K562 (cell line): ENCODE measurements around the gene OR1J1. TPM values are rescaled to one million over a fixed set of nuclear protein-coding genes. Genes with fewer than 3 reads are reported as not detected.

ENCODE experiments used
- ATAC-seq: fragments of 200-7000 bp; cut with Tn5 transposase; 3 replicates; pipeline ENCODE4 v1.9.1; 2020; ENCODE audit warnings: moderate library complexity
- BruUV-seq: library from RNA; stranded (reverse); fragments of 400-500 nt; replicated peaks from 2 replicates; lab custom pipeline; 2021; lab: Mats Ljungman, UMichigan
- CTCF ChIA-PET: fragments of 300-600 bp; formaldehyde crosslinking; extraction: SDS; loops from one replicate; lab custom pipeline; 2021; ENCODE audit warnings: low intra/inter-chr PET ratio; lab: Yijun Ruan, JAX
- POLR2A ChIA-PET: fragments of 300-600, 350-650 bp; sonication (Branson Sonifier 250); formaldehyde crosslinking; extraction: SDS; loops from one replicate; lab custom pipeline; 2021; ENCODE audit warnings: antibody characterized with exemption, inconsistent platforms; lab: Yijun Ruan, JAX
- DNase-seq, 4 experiments: peaks; one replicate each; pipeline versions ENCODE4 v3.0.0 to v3.0.0-alpha.2; 2011 to 2018; ENCODE audit warnings: low spot score in 3 of 4, mixed read lengths in 3 of 4; ENCODE audit errors: extremely low read depth in 1 of 4
- FAIRE-seq: peaks from 2 replicates; lab custom pipeline; 2011; peaks lifted over from hg19 to GRCh38; lab: Jason Lieb, UNC
- H2AFZ ChIP-seq: 2 replicates; pipeline ENCODE4 v1.6.0; 2011; ENCODE audit warnings: low read depth, low read length, control low read depth, inconsistent platforms
- H3K27ac ChIP-seq: fragments of 200-600 bp; 3 replicates; pipeline ENCODE4 v1.8.0; 2011; ENCODE audit warnings: low read depth, mild to moderate bottlenecking, control low read depth, inconsistent platforms, low read length, moderate library complexity, mixed read lengths; ENCODE audit errors: extremely low read depth
- H3K27me3 ChIP-seq, 2 experiments: fragments of 300-600 bp in 1 of 2; 2 replicates in 1 of 2; 3 replicates in 1 of 2; pipeline versions ENCODE4 v1.6.0 to v1.8.0; 2011; ENCODE audit warnings: inconsistent platforms in 2 of 2, low read length in 2 of 2, mild to moderate bottlenecking in 1 of 2, mixed read lengths in 1 of 2, moderate library complexity in 1 of 2; ENCODE audit not compliant: control insufficient read depth in 2 of 2, insufficient read depth in 2 of 2
- H3K36me3 ChIP-seq: fragments of 300-600 bp; 3 replicates; pipeline ENCODE4 v1.8.0; 2011; ENCODE audit warnings: mild to moderate bottlenecking, low read length, inconsistent platforms; ENCODE audit not compliant: control insufficient read depth, insufficient read depth
- H3K4me1 ChIP-seq, 2 experiments: fragments of 200-600 bp in 1 of 2; replicated peaks in 1 of 2; 2 replicates in 1 of 2; 3 replicates in 1 of 2; pipeline versions ENCODE4 v1.5.1 to v1.8.0; 2011; ENCODE audit warnings: inconsistent platforms in 2 of 2, low read length in 2 of 2, mild to moderate bottlenecking in 1 of 2, mixed read lengths in 1 of 2, moderate library complexity in 1 of 2; ENCODE audit not compliant: control insufficient read depth in 2 of 2, insufficient read depth in 2 of 2
- H3K4me2 ChIP-seq: 2 replicates; pipeline ENCODE4 v1.6.1; 2011; ENCODE audit warnings: low read length, control low read depth, inconsistent platforms, mixed read lengths; ENCODE audit not compliant: insufficient read depth
- H3K4me3 ChIP-seq: fragments of 200-600 bp; sonication (generic), shearing (Covaris generic); 2 replicates; pipeline ENCODE4 v1.5.1; 2016; ENCODE audit warnings: control low read depth, inconsistent platforms
- H3K79me2 ChIP-seq: fragments of 200-600 bp; 3 replicates; pipeline ENCODE4 v1.8.0; 2011; ENCODE audit warnings: low read length, inconsistent platforms; ENCODE audit not compliant: control insufficient read depth, insufficient read depth
- H3K9ac ChIP-seq, 2 experiments: 2 replicates each; pipeline versions ENCODE4 v1.6.0 to v1.6.1; 2011; ENCODE audit warnings: low read depth in 2 of 2, low read length in 2 of 2, control low read depth in 1 of 2, inconsistent platforms in 1 of 2, mild to moderate bottlenecking in 1 of 2, mixed read lengths in 1 of 2; ENCODE audit not compliant: insufficient read depth in 1 of 2
- H3K9me1 ChIP-seq: one replicate; pipeline ENCODE4 v1.6.0; 2011; ENCODE audit warnings: inconsistent platforms, mild to moderate bottlenecking, low read length, moderate library complexity; ENCODE audit not compliant: control insufficient read depth, insufficient read depth
- H3K9me3 ChIP-seq: replicated peaks from 2 replicates; pipeline ENCODE4 v1.5.1; 2011; ENCODE audit warnings: low read depth, low read length, inconsistent platforms; ENCODE audit not compliant: control insufficient read depth, insufficient read depth
- H4K20me1 ChIP-seq: replicated peaks from 2 replicates; pipeline ENCODE4 v1.6.1; 2011; ENCODE audit warnings: low read length, inconsistent platforms, mixed read lengths; ENCODE audit not compliant: control insufficient read depth, insufficient read depth
- CCNT2 ChIP-seq: IDR thresholded peaks from 2 replicates; pipeline ENCODE4 v1.6.1; 2011; ENCODE audit warnings: borderline replicate concordance, low read depth, mild to moderate bottlenecking, moderate library complexity, mixed read lengths, low read length; ENCODE audit not compliant: insufficient read length; ENCODE audit errors: extremely low read depth
- E2F8 ChIP-seq: fragments of 450-650 bp; IDR thresholded peaks from 2 replicates; pipeline ENCODE4 v1.7.1; 2018; ENCODE audit warnings: mild to moderate bottlenecking, low read depth; ENCODE audit not compliant: partially characterized antibody
- ETV1 ChIP-seq: fragments of 450-650 bp; conservative IDR thresholded peaks from 2 replicates; pipeline ENCODE4 v1.6.1; 2016; ENCODE audit warnings: missing genetic modification characterization, control low read depth, low read depth, missing compliant biosample characterization
- FUS ChIP-seq: fragments of 200-400 bp; formaldehyde crosslinking; optimal IDR thresholded peaks from 2 replicates; pipeline ENCODE3; 2017; ENCODE audit warnings: low read depth, low read length
- ID3 ChIP-seq, 2 experiments: fragments of 250-450 bp in 1 of 2; fragments of 450-650 bp in 1 of 2; sonication (Bioruptor Pico) in 1 of 2; IDR thresholded peaks; 2 replicates each; pipeline versions ENCODE4 v1.6.1 to v1.8.0; 2016 to 2021; ENCODE audit warnings: mild to moderate bottlenecking in 2 of 2, moderate library complexity in 2 of 2, missing compliant biosample characterization in 1 of 2, missing genetic modification characterization in 1 of 2
- SMAD2 ChIP-seq: fragments of 150-350 bp; IDR thresholded peaks from 2 replicates; pipeline ENCODE4 v1.6.1; 2014; ENCODE audit warnings: low read depth, mild to moderate bottlenecking, low read length
- TAL1 ChIP-seq: fragments of 450-650 bp; IDR thresholded peaks from 2 replicates; pipeline ENCODE4 v1.6.1; 2016; ENCODE audit warnings: mild to moderate bottlenecking
- TSC22D4 ChIP-seq: fragments of 450-650 bp; IDR thresholded peaks from 2 replicates; pipeline ENCODE4 v1.6.1; 2016; ENCODE audit warnings: missing genetic modification characterization, missing biosample characterization, control low read depth
- ZNF224 ChIP-seq: sonication (generic); formaldehyde crosslinking; IDR thresholded peaks from 2 replicates; pipeline ENCODE4 v1.8.0; 2022; ENCODE audit warnings: mild to moderate bottlenecking, missing genetic modification reagents
- WGBS: fragments of 100-300 bp; shearing (Covaris generic); methylation state at CpG from one replicate; pipeline ENCODE4 v1.1.6; 2016; ENCODE audit warnings: low coverage, mixed read lengths; ENCODE audit not compliant: insufficient coverage; ENCODE audit errors: missing lambda C conversion rate; 5-methylcytosine and 5-hydroxymethylcytosine counted together
- in situ Hi-C: fragments of 300-500 bp; cut with MboI; formaldehyde crosslinking; loops from 4 replicates; pipeline ENCODE4 v1.15.0; 2018; ENCODE audit warnings: inconsistent platforms, mixed read lengths
- intact Hi-C: fragments of 100-400 bp; cut with micrococcal nuclease; formaldehyde crosslinking; loops from 2 replicates; pipeline ENCODE4 v1.14.2; 2022
- polyA plus RNA-seq, 8 experiments: library from polyadenylated mRNA; depleted of rRNA in 4 of 8; stranded (reverse) in 5 of 8; unstranded in 3 of 8; fragments of >200 nt; fragmentation: Nextera tagmentation in 2 of 8; fragmentation: Illumina TruSeq in 1 of 8; extraction: Ambion mirVana in 2 of 8; extraction: Trizol in 1 of 8; gene quantifications; 2 replicates each; pipeline versions ENCODE4 v1.2.1 to v1.2.3, GENCODE V29; 2011 to 2014; ENCODE audit warnings: inconsistent platforms in 1 of 8, missing spikeins in 1 of 8
- total RNA-seq, 7 experiments: library from RNA; depleted of rRNA in 6 of 7; stranded (reverse); fragments of >200 nt in 6 of 7; fragmentation: Illumina TruSeq in 2 of 7; extraction: Trizol in 2 of 7; gene quantifications; 2 replicates each; pipeline versions ENCODE4 v1.2.1 to v1.2.3, GENCODE V29; 2011 to 2021; ENCODE audit warnings: low replicate concordance in 1 of 7

OR1J1 gene
- total and polyA plus RNA-seq, 9 of the 15 experiments (the other 6 are each of a cell fraction or from before 2014, with no cell fraction given), result not detected

- TF ChIP-seq FUS (no peak), CCNT2 (no peak), ETV1 (tag) (no peak), SMAD2 (no peak), ID3 (CRISPR knock-in tag; IDR thresholded peaks at IDR 0.05) (no peak), ID3 (tag; IDR thresholded peaks at IDR 0.05) (no peak), TSC22D4 (tag) (no peak), E2F8 (no peak), ZNF224 (CRISPR knock-in tag) (no peak), TAL1 (no peak)
- FAIRE-seq, result no peak
- H3K9ac ChIP-seq, result no peak within 1 kb of the TSS
- no peaks in the 10 kb centered on the region; the same call in 1 of the 2 replicates for H3K9me3 ChIP-seq
- ATAC-seq, result no peak
- no peak for DNase-seq
- no peak within 1 kb of the TSS for H3K4me3 ChIP-seq
- no peaks in the 10 kb centered on the region for H3K9me1 ChIP-seq
- H3K27ac ChIP-seq, result no peak within 1 kb of the TSS
- H3K79me2 ChIP-seq, result no peaks in the 10 kb centered on the region
- WGBS, result 2% methylated on average over 3 of the region's 3 CpGs
- POLR2A ChIA-PET, result no interaction called here
- CTCF ChIA-PET, result no interaction called here
- peaks cover 8 to 9% of the 10 kb centered on the region in 2 experiments; a peak in 4 of 5 replicates for H3K27me3 ChIP-seq
- no TSS peak for BruUV-seq
- H3K4me1 ChIP-seq, result no peaks in the 10 kb centered on the region
- no peaks in the 10 kb centered on the region for H3K36me3 ChIP-seq
- in situ Hi-C loops, result no loop called here
- no peaks in the 10 kb centered on the region for H4K20me1 ChIP-seq
- no peak within 1 kb of the TSS for H2AFZ ChIP-seq
- H3K4me2 ChIP-seq, result no peak within 1 kb of the TSS
- intact Hi-C loops, result no loop called here
Observed at GRCh38 chr9:122527193-122527592, 49.5 kb upstream of the OR1J1 start, which contains the start of gene OR1N1. Gene OR1N1, minus strand, starts transcription at chr9:122527293. Its CDS starts 0 bp downstream, at chr9:122527293.
